ENCODE measurements around the gene LMBRD1.

The LMBRD1 gene

GRCh38 chr6:69647726-69648125 is 149.1 kb downstream of the LMBRD1 start:
- no peak overlapping the region for H3K4me3 ChIP-seq (ENCODE audit: low read length, poor library complexity, severe bottlenecking)
- H3K4me2 ChIP-seq (ENCODE audit: low read depth, low read length, poor library complexity, severe bottlenecking) = no peak overlapping the region
- H3K36me3 ChIP-seq (ENCODE audit: insufficient read depth, low read length) = no peaks in the 10 kb centered on the region
- H3K9me2 ChIP-seq (replicated peaks; ENCODE audit: low read depth, low read length) = no peaks in the 10 kb centered on the region
- no peaks in the 10 kb centered on the region for H4K20me1 ChIP-seq (ENCODE audit: insufficient read depth, low read length, poor library complexity, severe bottlenecking)
- no peaks in the 10 kb centered on the region for H3K27me3 ChIP-seq (ENCODE audit: insufficient read depth, low read length, poor library complexity, severe bottlenecking)
- H3K9me3 ChIP-seq (ENCODE audit: insufficient read depth, low read depth, low read length) = no peaks in the 10 kb centered on the region
- H2AFZ ChIP-seq (ENCODE audit: low read length) = no peak overlapping the region
- TF ChIP-seq EZH2phosphoT487 (IDR thresholded peaks at IDR 0.05; ENCODE audit: borderline replicate concordance) (no peak), CTCF (conservative IDR thresholded peaks at IDR 0.05; ENCODE audit: low read length) (no peak)
- no peaks in the 10 kb centered on the region for H3K79me2 ChIP-seq (ENCODE audit: insufficient read depth, low read length)
- no peak overlapping the region for H3K9ac ChIP-seq (ENCODE audit: low read depth, low read length, poor library complexity, severe bottlenecking)
- no peaks in the 10 kb centered on the region for H3F3A ChIP-seq (ENCODE audit: low read depth)
- no peaks in the 10 kb centered on the region for H3K4me1 ChIP-seq (ENCODE audit: insufficient read depth, low read length, poor library complexity, severe bottlenecking)

- Histone ChIP-seq H3K9me2 (replicated peaks; ENCODE audit: low read depth, low read length) (0 out of 2 replicates have a peak, but pooled peaks cover 3% of the 10 kb centered on the region), H3K27me3 (ENCODE audit: insufficient read depth, low read length, poor library complexity, severe bottlenecking) (no peaks in the 10 kb centered on the region), H3K4me1 (ENCODE audit: insufficient read depth, low read length, poor library complexity, severe bottlenecking) (no peaks in the 10 kb centered on the region), H3K9ac (ENCODE audit: low read depth, low read length, poor library complexity, severe bottlenecking) (no peak overlapping the region), H3F3A (ENCODE audit: low read depth) (no peaks in the 10 kb centered on the region), H3K4me3 (ENCODE audit: low read length, poor library complexity, severe bottlenecking) (no peak overlapping the region), H3K79me2 (ENCODE audit: insufficient read depth, low read length) (no peaks in the 10 kb centered on the region), H2AFZ (ENCODE audit: low read length) (no peak overlapping the region), H4K20me1 (ENCODE audit: insufficient read depth, low read length, poor library complexity, severe bottlenecking) (no peaks in the 10 kb centered on the region), H3K4me2 (ENCODE audit: low read depth, low read length, poor library complexity, severe bottlenecking) (no peak overlapping the region), H3K36me3 (ENCODE audit: insufficient read depth, low read length) (no peaks in the 10 kb centered on the region), H3K9me3 (ENCODE audit: insufficient read depth, low read depth, low read length) (no peaks in the 10 kb centered on the region)
- TF ChIP-seq EZH2phosphoT487 (IDR thresholded peaks at IDR 0.05; ENCODE audit: borderline replicate concordance) (no peak), CTCF (conservative IDR thresholded peaks at IDR 0.05; ENCODE audit: low read length) (no peak)
These were observed 153.1 kb downstream of the LMBRD1 start for GRCh38 chr6:69643688-69644087.

GRCh38 chr6:69632932-69633331 is 163.9 kb downstream of the LMBRD1 start:
- no peak overlapping the region for H3K4me2 ChIP-seq (ENCODE audit: low read depth, low read length, poor library complexity, severe bottlenecking)
- H3K9me2 ChIP-seq (replicated peaks; ENCODE audit: low read depth, low read length) = no peaks in the 10 kb centered on the region
- H3K4me1 ChIP-seq (ENCODE audit: insufficient read depth, low read length, poor library complexity, severe bottlenecking) = no peaks in the 10 kb centered on the region
- H3F3A ChIP-seq (ENCODE audit: low read depth) = no peaks in the 10 kb centered on the region
- TF ChIP-seq EZH2phosphoT487 (IDR thresholded peaks at IDR 0.05; ENCODE audit: borderline replicate concordance) (no peak), CTCF (conservative IDR thresholded peaks at IDR 0.05; ENCODE audit: low read length) (no peak)
- no peak overlapping the region for H3K9ac ChIP-seq (ENCODE audit: low read depth, low read length, poor library complexity, severe bottlenecking)
- no peaks in the 10 kb centered on the region for H3K9me3 ChIP-seq (ENCODE audit: insufficient read depth, low read depth, low read length)
- H3K27me3 ChIP-seq (ENCODE audit: insufficient read depth, low read length, poor library complexity, severe bottlenecking) = no peaks in the 10 kb centered on the region
- H3K79me2 ChIP-seq (ENCODE audit: insufficient read depth, low read length) = no peaks in the 10 kb centered on the region
- no peaks in the 10 kb centered on the region for H4K20me1 ChIP-seq (ENCODE audit: insufficient read depth, low read length, poor library complexity, severe bottlenecking)
- no peak overlapping the region for H2AFZ ChIP-seq (ENCODE audit: low read length)
- no peaks in the 10 kb centered on the region for H3K36me3 ChIP-seq (ENCODE audit: insufficient read depth, low read length)
- H3K4me3 ChIP-seq (ENCODE audit: low read length, poor library complexity, severe bottlenecking) = no peak overlapping the region
